Activated CD8-positive, alpha-beta memory T cell treated with anti-CD3 and anti-CD28 coated beads, Interleukin-2, amount 50 U/mL, for 1 hour (primary cell): ENCODE data around the gene TCTA.

ENCODE experiments used
- DNase-seq: peaks from one replicate; pipeline ENCODE4 v3.0.0-alpha.2; 2020; ENCODE audit errors: extremely low read depth

The TCTA gene

GRCh38 chr3:49410846-49411534, 1.2 kb upstream of the TCTA start:
- no peak for DNase-seq

- DNase-seq, result no peak
These were observed 672 bp upstream of the TCTA start for GRCh38 chr3:49411535-49411967.

- no peak for DNase-seq
These were observed 562 bp downstream of the TCTA start for GRCh38 chr3:49412632-49413337.

- no peak for DNase-seq
These were observed 1.1 kb downstream of the TCTA start for GRCh38 chr3:49413338-49413734.

GRCh38 chr3:49414753-49415152, 2.5 kb downstream of the TCTA start:
- no peak for DNase-seq

- DNase-seq, result no peak
These were observed 3.8 kb downstream of the TCTA start for GRCh38 chr3:49415931-49416601.

- DNase-seq, result no peak
These were observed 4.6 kb downstream of the TCTA start for GRCh38 chr3:49416867-49417266.

DNA sequence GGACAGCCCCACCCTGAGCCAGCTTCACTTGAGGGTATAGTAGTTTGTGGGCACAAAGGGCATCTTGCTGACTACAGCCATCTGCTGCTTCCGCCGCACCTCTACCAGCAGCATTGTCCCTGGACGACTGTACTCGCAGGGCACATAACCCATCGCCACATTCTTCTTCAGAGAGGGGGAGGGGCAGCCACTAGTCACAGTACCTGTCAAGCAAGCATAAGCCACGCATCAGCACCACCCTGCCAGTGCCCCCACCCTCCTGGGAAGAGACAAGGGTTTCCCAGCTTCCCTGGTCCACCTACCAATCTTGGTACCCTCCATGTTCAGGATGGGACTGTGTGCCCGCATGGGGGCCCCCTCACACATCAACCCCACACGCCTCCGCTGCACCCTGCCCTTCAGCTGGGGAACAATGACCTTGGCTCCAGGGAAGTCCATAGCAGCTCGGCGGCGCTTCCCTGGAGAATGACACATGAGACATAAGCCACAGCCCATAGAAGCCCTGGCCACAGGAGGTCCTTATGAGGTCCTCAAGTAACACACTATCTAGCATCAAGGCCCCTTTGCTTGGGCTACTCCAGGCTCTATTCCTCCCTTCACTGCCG, 5.4 kb downstream of the TCTA start:
- no peak for DNase-seq

- DNase-seq, result no peak
These were observed 9.7 kb downstream of the TCTA start for GRCh38 chr3:49421890-49422378.

GRCh38 chr3:49422379-49423248, 10.4 kb downstream of the TCTA start, which contains the start of gene AMT:
TSS of gene AMT (minus strand) at chr3:49422473. CDS start at chr3:49422450, 23 bp downstream.
- no peak for DNase-seq

GRCh38 chr3:49424816-49425215, 12.6 kb downstream of the TCTA start:
- DNase-seq, result no peak

GRCh38 chr3:49427586-49427985, 15.4 kb downstream of the TCTA start:
- no peak for DNase-seq

DNA sequence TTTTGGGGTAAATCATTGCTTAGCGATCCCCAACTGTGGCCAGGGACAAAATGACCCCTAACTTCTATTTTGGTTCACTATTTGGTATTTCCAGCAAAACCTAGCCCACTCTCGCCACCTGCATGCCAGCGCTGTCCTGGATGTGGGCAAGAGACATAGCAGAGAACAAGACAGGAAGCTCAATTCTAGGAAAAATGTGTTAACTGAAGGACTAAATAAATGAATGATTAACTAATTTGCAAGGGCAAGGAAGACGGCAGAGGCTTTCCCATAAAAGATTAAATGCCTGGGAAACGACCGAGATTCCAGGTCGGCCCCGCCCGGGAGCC, 16.5 kb downstream of the TCTA start:
- no peak for DNase-seq

GRCh38 chr3:49434731-49435130, 22.5 kb downstream of the TCTA start:
- DNase-seq, result no peak

- no peak for DNase-seq
These were observed 33.2 kb downstream of the TCTA start for GRCh38 chr3:49445391-49445790.

DNA sequence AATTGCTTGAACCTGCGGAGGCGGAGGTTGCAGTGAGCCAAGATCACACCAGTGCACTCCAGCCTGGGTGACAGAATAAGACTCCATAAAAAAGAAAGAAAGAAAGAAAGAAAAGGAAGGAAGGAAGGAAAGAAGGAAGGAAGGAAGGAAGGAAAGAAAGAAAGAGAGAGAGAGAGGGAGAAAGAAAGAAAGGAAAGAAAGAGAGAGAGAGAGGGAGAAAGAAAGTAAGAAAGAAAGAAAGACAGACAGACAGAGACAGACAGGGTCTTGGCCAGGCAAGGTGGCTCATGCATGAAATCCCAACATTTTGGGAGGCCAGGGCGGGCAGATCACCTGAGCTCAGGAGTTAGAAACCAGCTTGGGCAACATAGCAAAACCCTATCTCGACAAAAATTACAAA, 41.4 kb downstream of the TCTA start:
- no peak for DNase-seq

GRCh38 chr3:49454458-49454857, 42.2 kb downstream of the TCTA start:
- no peak for DNase-seq

- no peak for DNase-seq
These were observed 42.9 kb downstream of the TCTA start for GRCh38 chr3:49454898-49455681.

DNA sequence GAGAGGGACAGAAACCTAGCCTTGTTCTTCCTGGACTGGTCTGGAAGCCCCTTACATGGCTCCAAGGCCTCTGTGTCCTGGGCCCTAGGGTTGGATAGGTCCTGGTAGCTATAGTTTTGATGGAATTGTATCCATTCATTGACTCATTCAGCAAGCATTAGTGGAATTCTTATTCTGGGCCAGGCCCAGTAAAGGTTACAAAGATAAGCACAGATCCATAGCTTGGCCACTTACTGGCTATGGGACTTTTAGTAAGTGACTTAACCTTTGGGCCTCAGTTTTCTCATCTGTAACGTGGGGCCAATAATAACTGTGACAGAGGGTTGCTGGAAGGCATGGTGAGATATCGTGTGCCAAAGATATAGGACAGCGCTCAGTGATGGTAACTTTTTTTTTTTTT, 44.2 kb downstream of the TCTA start:
- no peak for DNase-seq

DNA sequence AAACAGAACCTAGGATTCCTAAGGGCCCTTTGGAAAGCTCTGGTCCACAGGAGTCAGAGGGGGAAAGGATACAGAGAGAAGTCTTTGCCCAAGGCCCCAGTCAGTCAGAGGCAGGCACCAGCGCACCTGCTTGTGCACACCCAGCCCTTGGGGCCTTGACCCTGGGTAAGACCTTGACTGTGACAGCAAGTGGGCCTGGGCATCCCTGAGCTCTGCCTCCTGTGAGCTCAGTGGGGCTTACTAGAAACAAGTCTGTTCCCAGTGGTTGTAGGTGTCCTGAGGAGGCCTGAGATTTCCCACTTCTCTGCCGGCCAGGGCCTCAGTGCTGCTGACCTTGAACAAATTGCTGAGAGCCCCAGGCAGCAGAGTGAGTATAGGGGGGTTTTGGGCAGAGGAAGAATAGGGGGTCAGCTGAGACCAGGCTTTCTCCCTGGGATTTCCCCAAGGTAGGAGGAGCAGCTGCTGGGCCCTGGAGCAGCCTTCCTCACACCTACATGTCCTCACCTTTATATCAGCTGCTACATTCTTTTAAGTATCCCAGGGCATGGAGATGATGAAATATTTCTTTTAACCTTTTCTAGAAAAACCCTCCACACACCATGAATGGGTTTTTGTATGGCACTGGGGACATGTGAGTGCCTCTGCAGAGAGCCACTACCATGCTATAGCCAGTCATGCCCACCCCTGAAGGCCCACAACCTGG, 48.1 kb downstream of the TCTA start:
- no peak for DNase-seq
